Fibroblast of the conjunctiva (primary cell): ENCODE results near the gene TRIM10.
"Not testable (repeated sequence)": the region's sequence is repeated elsewhere in the genome, so short reads cannot be mapped to it uniquely, and the experiment has no call there.

Source experiments
- DNase-seq: peaks from one replicate; pipeline ENCODE4 v3.0.0-alpha.2; 2010; ENCODE audit warnings: low read depth

The TRIM10 gene

DNA sequence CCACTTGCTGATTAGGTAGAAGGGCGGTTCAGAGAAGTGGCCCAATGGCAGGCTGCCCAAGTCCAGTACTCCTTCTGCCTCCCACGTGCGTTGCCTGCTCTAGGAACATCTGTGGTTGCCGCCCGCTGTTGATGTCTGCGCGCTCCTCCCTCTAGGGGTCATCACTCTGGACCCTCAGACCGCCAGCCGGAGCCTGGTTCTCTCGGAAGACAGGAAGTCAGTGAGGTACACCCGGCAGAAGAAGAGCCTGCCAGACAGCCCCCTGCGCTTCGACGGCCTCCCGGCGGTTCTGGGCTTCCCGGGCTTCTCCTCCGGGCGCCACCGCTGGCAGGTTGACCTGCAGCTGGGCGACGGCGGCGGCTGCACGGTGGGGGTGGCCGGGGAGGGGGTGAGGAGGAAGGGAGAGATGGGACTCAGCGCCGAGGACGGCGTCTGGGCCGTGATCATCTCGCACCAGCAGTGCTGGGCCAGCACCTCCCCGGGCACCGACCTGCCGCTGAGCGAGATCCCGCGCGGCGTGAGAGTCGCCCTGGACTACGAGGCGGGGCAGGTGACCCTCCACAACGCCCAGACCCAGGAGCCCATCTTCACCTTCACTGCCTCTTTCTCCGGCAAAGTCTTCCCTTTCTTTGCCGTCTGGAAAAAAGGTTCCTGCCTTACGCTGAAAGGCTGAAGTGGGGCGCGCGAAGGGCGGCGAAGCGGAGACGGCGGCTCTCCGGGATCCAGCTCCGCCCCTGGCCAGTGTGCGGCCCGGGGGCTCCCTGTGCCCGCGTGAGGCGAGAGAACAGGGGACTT is 10.9 kb upstream of the TRIM10 start:
- DNase-seq: no peak

DNA sequence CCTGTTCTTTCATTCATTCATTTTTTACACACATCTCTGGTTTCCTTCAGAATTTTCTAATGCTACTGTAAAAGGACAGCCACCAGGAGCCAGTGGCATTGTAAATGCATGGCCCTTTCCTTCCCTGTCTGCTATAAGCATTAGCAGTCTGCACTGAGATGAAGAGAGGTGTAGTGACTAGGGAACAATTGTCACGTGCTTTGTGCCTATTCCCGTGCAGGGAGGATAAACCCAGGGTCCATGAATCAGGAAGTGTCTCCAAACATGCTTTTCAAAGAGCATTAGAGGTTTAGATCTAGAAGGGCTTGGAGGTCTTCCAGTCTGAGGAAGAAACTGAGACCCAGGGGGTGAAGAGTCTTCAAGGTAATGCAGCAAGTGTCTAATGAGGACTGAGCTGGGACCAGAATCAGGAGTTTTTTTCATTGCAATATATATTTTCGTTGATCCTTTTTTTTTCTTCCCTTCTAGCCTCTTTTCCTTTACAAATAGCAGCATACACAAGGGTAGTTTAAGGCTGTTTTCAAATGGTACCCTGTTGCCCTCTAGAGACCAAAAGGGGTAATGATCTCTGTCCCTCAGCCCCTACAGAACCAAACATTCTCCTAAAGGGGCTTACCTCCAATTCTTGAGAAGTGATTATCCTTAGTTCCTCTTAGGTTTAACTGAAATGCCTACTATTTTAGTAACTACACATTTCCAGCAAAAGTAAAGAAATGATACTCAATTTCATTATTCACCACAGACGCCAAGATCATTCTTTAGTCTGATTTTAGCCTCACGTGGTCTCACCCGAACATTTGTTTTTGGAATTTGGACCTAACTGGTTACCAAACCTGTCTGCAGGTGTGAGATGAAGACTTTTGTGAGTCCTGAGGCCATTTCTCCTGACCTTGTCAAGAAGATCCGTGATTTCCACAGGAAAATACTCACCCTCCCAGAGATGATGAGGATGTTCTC is 8.9 kb upstream of the TRIM10 start:
- peak; percentile 12 for DNase-seq

GRCh38 chr6:30168741-30169140 is 7.7 kb upstream of the TRIM10 start:
- no peak for DNase-seq

DNA sequence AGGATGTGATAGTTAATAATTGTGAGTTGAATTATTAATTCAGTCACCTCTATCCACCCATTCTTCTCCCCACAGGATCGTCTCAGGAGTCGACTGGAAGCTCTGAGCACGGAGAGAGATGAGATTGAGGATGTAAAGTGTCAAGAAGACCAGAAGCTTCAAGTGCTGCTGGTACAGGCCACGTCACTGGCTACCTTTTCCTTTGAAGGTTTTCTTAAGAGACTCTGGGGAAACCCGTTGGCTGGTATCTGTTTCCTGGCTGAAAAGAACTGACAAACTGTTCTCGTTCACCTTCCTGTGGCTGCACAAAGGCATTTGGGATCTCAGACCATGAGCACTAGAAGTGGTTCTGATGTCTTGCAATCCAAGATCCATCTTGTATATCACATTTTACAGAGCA is 6.1 kb upstream of the TRIM10 start:
- DNase-seq: no peak

DNA sequence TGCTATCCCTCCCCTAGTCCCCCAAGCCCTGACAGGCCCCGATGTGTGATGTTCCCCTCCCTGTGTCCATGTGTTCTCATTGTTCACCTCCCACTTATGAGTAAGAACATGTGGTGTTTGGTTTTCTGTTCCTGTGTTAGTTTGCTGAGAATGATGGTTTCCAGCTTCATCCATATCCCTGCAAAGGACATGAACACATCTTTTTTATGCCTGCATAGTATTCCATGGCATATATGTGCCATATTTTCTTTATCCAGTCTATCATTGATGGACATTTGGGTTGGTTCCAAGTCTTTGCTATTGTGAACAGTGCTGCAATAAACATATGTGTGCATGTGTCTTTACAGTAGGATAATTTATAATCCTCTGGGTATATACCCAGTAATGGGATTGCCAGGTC is 4.2 kb upstream of the TRIM10 start:
- DNase-seq: not testable (repeated sequence)

DNA sequence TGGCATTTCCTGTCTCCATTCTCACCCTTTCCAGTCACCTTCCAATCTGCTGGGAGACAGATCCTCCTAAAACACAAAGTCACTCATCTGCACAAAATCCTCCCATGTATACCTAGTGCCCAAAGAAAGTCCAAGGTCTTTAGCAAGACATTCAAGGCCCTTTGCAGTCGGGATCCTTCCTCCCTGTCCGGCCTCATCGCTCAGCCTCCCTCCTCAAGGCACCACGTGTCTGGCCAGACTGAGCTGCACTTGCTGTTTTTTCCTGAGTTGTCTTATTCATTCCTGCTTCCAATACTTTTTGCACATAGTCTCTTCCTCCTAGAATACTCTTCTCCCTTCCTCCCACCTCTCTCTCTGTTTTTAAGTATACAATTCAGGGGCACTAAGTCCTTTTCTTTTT is 3.7 kb upstream of the TRIM10 start:
- no peak for DNase-seq

DNA sequence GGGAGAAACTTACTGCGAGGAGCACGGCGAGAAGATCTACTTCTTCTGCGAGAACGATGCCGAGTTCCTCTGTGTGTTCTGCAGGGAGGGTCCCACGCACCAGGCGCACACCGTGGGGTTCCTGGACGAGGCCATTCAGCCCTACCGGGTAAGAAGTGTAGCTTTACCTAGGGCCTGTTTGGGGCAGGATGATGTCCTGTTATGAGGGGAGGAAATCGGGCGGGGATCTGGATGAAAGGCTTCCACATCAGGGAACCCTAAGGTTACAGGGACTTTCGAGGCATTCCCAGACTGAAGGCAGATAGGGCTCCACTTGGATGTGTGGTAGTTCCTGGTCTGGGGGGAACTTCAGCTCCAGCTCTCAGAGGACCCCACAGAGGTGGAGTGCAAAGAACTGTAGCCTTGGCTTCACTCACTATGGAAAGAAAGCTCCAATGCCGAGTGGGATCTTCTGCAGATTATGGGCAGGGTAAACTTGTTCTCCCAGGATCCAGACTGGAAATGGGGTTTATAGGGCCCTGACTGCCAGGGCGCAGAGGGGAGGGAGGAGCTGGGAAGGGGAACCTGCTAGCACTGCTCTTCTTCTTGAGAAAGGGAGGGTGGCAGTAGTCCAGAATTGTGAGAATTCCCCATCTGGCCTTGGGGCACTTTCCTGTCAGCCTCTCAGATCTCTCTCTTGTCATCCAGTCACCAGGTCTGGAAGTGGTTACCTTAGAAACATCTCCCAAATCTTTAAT is 3.1 kb upstream of the TRIM10 start:
- no peak for DNase-seq

DNA sequence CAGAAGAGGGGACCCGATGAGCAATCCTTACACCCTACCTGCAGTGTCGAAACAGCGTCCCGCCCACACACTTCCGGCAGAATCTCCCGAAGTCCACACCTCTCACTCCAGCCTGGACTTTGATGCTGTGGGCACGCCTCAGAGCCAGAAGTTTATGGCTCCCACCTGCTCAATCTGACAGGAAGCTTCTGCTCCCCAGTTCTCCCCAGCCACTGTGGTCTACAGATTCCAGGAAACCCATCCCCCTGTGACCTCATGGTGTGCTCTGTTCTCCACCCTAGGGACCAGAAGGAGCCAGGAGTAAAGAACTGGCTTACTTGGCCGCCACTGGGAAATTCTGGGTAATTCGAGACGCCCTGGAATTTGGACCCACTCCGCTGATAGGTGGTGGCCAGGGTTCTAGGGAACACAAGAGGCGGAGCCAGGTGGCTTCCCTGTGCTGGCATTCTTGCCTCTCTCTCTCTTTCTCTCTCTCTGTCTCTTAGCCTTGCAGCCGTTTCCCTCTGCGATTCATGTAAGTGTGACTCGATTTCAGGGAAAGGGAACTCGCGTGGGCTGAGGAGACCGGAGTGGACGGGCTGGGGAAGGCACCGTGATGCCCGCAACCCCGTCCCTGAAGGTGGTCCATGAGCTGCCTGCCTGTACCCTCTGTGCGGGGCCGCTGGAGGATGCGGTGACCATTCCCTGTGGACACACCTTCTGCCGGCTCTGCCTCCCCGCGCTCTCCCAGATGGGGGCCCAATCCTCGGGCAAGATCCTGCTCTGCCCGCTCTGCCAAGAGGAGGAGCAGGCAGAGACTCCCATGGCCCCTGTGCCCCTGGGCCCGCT is 2.3 kb upstream of the TRIM10 start, which contains the start of gene TRIM15:
TRIM15 (plus strand) TSS at position 457 of the 828 bp plus-strand sequence; CDS start at position 596, 139 bp downstream.
- DNase-seq: no peak

- no peak for DNase-seq
Observed at GRCh38 chr6:30162265-30163089, 1.5 kb upstream of the TRIM10 start.

GRCh38 chr6:30160008-30160784 is 815 bp downstream of the TRIM10 start:
- DNase-seq: no peak

- DNase-seq: no peak
Observed at GRCh38 chr6:30158475-30159040, 2.5 kb downstream of the TRIM10 start.

DNA sequence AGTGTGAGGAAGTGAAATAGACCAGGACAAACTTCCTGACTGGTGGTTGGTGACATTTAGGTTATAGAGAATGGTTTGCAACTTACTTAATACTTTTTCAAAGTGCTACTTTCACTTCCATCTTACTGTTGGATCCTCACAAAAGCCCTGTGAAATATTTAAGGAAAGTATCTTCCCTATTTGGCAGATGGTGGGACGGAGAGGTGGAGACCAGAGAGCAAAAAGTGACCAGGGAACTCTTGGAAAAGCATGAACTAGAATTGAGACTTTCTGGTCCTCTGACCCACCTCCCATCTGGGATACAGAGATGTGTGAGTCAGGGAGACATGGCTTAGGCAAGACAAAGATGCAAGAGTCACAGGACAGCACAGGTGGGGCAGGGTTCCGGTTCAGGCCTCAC is 3.0 kb downstream of the TRIM10 start:
- no peak for DNase-seq

DNA sequence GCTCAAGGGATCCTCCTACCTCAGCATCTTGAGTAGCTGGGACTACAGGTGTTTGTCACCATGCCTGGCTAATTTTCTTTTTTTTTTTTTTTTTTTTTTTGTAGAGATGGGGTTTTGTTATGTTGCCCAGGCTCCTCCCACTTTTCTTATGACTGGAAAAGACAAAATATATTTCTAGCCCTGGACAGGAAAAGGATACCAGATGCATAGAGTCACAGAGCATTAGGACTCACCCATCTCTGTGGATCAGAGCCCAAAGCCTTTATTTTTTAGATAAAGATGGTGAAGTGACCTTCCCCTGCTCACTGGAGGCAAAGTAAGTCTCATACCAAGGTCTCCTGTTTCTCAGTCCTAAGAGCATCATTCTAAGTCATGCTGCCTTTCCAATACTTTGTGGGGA is 3.4 kb downstream of the TRIM10 start:
- no peak for DNase-seq

DNA sequence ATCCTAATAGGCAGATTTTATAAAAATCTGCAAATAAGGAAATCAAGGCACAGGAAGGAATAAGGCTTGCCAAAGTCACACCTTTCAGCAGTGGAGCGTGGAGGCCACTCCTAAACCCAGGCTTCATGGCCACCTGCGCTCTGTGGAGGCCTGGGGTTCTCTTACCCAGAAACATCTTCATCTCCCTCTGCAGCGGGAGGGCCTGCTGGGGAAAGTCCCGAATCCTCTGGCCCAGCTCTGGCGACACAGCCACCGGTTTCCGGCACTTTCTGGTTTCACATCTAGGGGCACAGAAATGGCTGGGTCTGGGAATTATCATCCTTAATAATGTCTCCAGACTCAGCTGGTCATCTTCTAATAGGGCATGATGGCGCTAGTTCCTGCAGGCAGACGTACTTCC is 4.2 kb downstream of the TRIM10 start:
- DNase-seq: no peak

DNA sequence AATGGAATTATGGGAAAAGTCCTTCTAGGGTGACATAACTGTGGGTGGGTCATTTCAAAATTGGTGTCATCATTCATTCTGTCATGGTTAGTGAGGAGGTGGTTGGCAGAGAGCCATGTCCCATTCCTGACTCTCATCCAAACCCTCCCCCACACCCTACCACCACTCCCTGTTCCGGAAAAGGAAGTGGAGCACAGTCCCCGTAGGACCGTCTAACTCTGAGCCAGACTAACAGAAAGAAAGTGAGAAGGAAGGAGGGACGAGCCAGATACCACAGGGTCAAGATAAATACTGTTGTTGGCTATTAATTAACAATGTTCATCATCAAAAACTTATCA is 4.8 kb downstream of the TRIM10 start:
- DNase-seq: no peak

DNA sequence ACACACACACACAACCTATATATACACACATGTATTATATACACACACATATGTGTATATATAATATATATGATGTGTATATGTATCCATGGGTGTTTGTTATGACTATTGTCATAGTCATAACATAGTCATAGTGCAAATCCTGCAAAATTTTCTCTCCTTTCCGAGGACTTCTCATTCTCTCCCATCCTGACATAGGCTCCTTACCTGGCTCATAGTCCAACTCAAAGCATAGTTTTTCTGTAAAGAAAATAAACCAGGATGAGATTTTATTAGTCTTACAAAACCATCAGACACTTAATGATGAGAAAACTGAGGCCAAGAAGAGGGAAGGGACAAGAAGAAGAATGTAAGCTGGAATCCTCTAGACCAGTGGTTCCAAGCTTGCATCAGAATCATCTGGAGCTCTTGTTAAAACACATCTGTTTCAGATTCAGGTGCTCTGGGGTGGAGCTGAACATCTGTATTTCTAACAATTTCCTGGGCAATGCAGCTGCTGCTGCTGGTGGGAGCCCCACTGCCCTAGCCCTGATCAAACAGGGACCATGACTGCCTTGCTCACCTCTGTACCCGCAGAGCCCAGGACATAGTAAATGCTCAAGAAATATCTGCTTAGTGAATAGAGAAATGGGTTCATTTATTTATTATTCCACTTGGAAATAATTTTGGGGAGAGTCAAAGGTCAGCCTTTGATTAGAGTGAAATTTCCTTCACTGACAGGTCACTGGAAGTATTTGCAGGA is 5.3 kb downstream of the TRIM10 start:
- no peak for DNase-seq

- no peak for DNase-seq
Observed at GRCh38 chr6:30154709-30155519, 6.1 kb downstream of the TRIM10 start.

DNA sequence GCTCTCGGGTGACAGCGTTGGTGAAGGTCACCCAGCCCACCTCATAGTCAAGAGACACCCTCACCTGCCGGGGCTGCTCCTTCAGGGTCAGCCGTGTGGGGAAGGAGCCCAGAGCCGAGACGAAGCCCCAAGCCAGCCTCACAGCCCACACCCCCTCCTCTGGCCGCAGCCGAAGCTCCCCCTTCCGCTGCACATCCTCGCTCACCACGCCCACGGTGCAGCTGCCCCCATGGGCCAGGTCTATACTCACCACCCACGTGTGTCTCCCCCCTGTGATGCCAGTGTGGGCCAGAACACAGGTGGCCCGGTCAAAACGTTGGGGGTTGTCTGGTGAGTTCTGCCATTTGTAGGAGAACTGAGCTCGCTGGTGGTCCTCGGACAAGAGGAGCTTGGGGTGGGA is 7.0 kb downstream of the TRIM10 start:
- DNase-seq: no peak
